Measurements from ENCODE around the gene LRBA.

LRBA gene

DNA sequence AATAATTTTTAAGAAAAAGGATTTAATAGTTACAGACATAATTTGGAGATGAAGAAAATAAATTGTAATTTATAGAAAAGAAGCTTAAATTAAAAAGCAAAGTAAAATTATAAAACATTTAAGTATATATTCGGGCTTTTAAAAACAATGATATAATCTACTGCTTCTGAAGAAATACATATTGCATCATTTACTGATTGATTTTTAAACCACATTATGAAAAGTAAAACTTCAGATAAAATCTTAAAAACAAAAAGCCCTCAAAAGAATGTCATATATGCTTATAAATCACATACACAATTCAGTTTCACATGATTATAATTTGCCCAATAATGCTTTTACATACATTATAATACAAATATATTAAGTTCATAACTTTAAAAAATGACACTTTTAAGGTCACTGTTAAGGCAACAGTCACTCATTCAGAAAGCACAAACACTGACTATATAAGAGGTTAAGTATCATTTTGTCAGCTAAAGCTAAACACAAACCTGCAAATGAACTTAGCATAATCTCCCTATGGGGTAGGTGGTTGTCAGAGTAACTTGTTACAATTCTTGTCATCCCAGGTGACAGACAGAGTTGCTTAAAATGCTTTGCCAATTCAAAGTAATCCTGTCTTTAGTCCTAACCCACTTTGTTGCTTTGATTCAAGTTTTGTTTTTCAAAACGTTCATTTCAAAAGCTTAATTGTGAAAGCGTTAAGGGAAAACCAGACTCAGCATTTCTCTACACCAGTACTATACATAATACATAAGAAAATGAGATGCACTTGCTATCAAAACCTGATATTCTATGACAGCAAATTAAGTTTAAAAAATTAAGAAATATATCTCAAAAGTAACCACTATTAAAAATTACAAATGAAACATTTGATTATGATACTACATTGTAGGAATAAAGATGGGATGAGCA, 523.7 kb downstream of the LRBA start:
- Histone ChIP-seq H3K36me3 (ENCODE audit: control insufficient read depth, insufficient read depth, low read length) (no peaks in the 10 kb centered on the region), H3K9me3 (ENCODE audit: control insufficient read depth, insufficient read depth, low read length) (no peaks in the 10 kb centered on the region), H3K4me1 (ENCODE audit: control insufficient read depth, insufficient read depth, low read length) (peaks cover 4% of the 10 kb centered on the region), H3K4me3 (ENCODE audit: low read depth, low read length) (no peak overlapping the region), H3K9ac (ENCODE audit: low read depth, low read length) (no peak overlapping the region), H3K27me3 (ENCODE audit: control insufficient read depth, insufficient read depth, low read length) (no peaks in the 10 kb centered on the region)

DNA sequence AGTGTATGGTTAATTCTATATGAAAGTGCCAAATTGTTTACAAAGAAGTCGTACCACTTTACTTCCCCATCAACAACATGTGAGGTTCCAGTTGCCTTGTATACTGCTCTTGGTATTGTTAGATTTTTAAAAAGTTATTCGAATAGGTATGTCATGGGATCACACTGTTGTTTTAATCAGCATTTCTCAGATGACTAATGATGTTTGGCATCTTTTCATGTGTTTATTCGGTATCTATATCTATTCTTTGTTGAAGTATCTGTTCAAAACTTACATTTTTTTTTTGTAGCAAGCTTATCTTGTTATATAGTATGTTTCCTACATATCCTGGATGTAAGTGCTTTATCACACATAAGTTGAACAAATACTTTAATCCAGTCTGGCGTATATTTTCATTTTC, 532.5 kb downstream of the LRBA start:
- no peak overlapping the region for H3K9ac ChIP-seq (ENCODE audit: low read depth, low read length)
- H3K27me3 ChIP-seq (ENCODE audit: control insufficient read depth, insufficient read depth, low read length), result no peaks in the 10 kb centered on the region
- no peaks in the 10 kb centered on the region for H3K36me3 ChIP-seq (ENCODE audit: control insufficient read depth, insufficient read depth, low read length)
- no peaks in the 10 kb centered on the region for H3K4me1 ChIP-seq (ENCODE audit: control insufficient read depth, insufficient read depth, low read length)
- no peaks in the 10 kb centered on the region for H3K9me3 ChIP-seq (ENCODE audit: control insufficient read depth, insufficient read depth, low read length)
- H3K4me3 ChIP-seq (ENCODE audit: low read depth, low read length), result no peak overlapping the region

DNA sequence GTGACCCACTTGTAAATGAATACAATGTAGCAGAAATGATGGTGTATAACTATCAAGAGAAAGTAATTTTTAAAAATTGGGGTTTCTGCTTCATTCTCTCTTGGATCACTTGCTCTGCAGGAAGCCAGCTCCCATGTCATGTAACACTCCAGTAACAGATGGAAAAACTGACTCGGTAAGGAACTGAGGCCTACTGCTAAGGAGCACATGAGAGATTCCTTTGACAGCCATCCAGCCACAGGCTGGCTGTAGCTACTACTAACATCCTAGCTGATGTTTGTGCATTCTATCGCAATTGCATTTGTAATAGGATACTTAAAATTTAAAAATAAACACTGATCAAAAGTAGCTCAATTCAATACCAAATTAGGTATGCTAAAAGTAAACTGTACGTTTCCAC, 535.4 kb downstream of the LRBA start:
- H3K9me3 ChIP-seq (ENCODE audit: control insufficient read depth, insufficient read depth, low read length), result no peaks in the 10 kb centered on the region
- no peak overlapping the region for H3K9ac ChIP-seq (ENCODE audit: low read depth, low read length)
- no peaks in the 10 kb centered on the region for H3K27me3 ChIP-seq (ENCODE audit: control insufficient read depth, insufficient read depth, low read length)
- no peak overlapping the region for H3K4me3 ChIP-seq (ENCODE audit: low read depth, low read length)
- H3K4me1 ChIP-seq (ENCODE audit: control insufficient read depth, insufficient read depth, low read length), result no peaks in the 10 kb centered on the region
- H3K36me3 ChIP-seq (ENCODE audit: control insufficient read depth, insufficient read depth, low read length), result no peaks in the 10 kb centered on the region

DNA sequence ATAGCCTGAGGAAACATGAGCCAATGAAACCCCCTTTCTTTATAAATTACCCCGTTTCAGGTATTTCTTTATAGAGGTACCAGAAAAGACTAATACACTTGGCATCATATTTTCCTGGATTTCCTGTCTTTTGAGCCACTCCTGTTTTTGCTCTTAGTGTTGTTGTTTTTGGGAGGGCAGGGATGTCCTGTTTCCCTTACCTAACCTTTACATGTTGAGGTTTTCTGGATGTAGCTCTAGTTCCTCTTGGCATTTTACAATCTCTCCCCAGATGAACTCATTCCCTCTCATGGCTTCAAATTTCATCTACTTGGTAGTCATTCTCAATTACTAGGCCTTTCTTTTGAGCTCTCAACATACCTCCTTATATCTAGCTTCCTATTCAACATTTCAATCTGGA, 537.2 kb downstream of the LRBA start:
- Histone ChIP-seq H3K4me3 (ENCODE audit: low read depth, low read length) (no peak overlapping the region), H3K9ac (ENCODE audit: low read depth, low read length) (no peak overlapping the region), H3K27me3 (ENCODE audit: control insufficient read depth, insufficient read depth, low read length) (no peaks in the 10 kb centered on the region), H3K9me3 (ENCODE audit: control insufficient read depth, insufficient read depth, low read length) (no peaks in the 10 kb centered on the region), H3K4me1 (ENCODE audit: control insufficient read depth, insufficient read depth, low read length) (no peaks in the 10 kb centered on the region), H3K36me3 (ENCODE audit: control insufficient read depth, insufficient read depth, low read length) (no peaks in the 10 kb centered on the region)

DNA sequence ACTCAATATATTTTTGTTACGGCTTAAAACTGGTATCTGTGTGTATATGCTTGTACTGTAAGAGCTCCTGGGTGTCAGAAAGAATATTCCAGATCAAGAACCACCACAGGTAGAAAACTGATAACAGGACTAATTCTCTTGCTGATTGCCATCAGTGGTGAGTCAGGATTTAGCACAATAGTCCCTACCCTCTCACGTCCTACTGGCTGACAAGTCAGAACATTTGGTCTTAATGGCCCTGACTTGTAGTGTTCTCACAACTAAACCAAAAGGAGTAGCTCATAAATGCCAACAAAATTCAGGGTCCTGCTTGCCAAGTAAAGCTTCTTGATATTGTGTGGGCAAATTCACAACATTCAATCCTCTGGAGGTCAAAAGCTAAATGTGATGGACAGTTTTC, 538.3 kb downstream of the LRBA start:
- H3K27me3 ChIP-seq (ENCODE audit: control insufficient read depth, insufficient read depth, low read length), result no peaks in the 10 kb centered on the region
- H3K9me3 ChIP-seq (ENCODE audit: control insufficient read depth, insufficient read depth, low read length), result no peaks in the 10 kb centered on the region
- no peak overlapping the region for H3K9ac ChIP-seq (ENCODE audit: low read depth, low read length)
- no peaks in the 10 kb centered on the region for H3K36me3 ChIP-seq (ENCODE audit: control insufficient read depth, insufficient read depth, low read length)
- no peak overlapping the region for H3K4me3 ChIP-seq (ENCODE audit: low read depth, low read length)
- H3K4me1 ChIP-seq (ENCODE audit: control insufficient read depth, insufficient read depth, low read length), result no peaks in the 10 kb centered on the region

DNA sequence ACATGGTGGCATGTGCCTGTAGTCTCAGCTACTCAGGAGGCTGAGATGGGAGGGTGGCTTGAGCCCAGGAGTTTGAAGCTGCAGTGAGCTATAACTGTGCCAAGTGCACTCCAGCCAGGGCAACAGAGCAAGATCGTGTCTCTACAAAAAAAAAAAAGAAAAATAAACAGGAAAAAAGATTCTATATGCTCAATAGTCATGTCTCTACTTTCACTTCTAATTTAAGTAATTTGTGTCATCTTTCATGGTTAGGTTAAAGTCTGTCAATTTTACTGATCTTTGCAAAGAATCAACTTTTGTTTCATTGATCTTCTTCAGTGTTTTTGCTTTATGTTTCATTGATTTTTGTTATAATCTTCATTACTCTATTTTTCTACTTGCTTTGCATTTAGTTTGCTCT, 539.3 kb downstream of the LRBA start:
- no peak overlapping the region for H3K9ac ChIP-seq (ENCODE audit: low read depth, low read length)
- H3K4me1 ChIP-seq (ENCODE audit: control insufficient read depth, insufficient read depth, low read length), result no peaks in the 10 kb centered on the region
- H3K9me3 ChIP-seq (ENCODE audit: control insufficient read depth, insufficient read depth, low read length), result no peaks in the 10 kb centered on the region
- H3K4me3 ChIP-seq (ENCODE audit: low read depth, low read length), result no peak overlapping the region
- H3K27me3 ChIP-seq (ENCODE audit: control insufficient read depth, insufficient read depth, low read length), result no peaks in the 10 kb centered on the region
- H3K36me3 ChIP-seq (ENCODE audit: control insufficient read depth, insufficient read depth, low read length), result no peaks in the 10 kb centered on the region

DNA sequence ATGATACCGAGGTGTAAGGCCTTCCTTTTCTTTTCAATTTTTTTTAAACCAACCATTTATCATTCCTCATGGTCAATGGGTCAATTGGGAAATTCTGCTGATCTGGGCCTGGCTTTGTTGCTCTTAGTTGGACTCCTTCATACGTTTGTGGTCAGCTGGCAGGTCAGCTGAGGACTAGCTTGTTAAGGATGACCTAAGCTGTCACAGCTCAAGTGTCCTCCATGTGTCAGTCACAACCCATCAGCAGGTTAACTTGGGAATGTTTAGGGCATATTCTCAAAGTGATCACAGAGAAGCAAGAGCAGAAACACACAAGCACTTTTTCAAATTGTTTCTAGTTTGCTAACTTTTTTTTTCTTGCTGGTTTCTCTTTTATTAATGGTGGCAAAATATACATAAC, 550.6 kb downstream of the LRBA start:
- no peaks in the 10 kb centered on the region for H3K9me3 ChIP-seq (ENCODE audit: control insufficient read depth, insufficient read depth, low read length)

DNA sequence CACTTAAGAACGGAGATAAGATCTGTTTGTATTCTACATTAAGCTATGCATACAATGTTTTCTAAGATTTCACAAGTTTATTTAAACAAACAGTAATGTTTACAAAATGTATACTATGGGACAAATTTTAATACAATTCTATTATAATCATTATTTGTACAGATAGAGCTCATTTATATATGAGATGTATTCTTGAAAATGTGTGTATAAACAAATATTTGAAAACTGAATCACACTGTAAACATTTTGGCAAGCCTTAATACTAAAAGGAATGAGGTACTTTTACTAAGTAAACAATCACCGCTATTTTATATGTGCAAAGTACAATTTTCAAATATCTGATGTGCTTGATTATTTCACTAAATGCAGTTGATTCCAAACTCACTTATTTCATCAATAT, 552.3 kb downstream of the LRBA start:
- H3K9me3 ChIP-seq (ENCODE audit: control insufficient read depth, insufficient read depth, low read length), result no peaks in the 10 kb centered on the region
- no peaks in the 10 kb centered on the region for H3K4me1 ChIP-seq (ENCODE audit: control insufficient read depth, insufficient read depth, low read length)
- H3K9ac ChIP-seq (ENCODE audit: low read depth, low read length), result no peak overlapping the region
- H3K27me3 ChIP-seq (ENCODE audit: control insufficient read depth, insufficient read depth, low read length), result no peaks in the 10 kb centered on the region
- no peak overlapping the region for H3K4me3 ChIP-seq (ENCODE audit: low read depth, low read length)
- H3K36me3 ChIP-seq (ENCODE audit: control insufficient read depth, insufficient read depth, low read length), result no peaks in the 10 kb centered on the region

More for the DNA sequence above, 550.6 kb downstream of the LRBA start:
- Histone ChIP-seq H3K4me1 (ENCODE audit: control insufficient read depth, insufficient read depth, low read length) (no peaks in the 10 kb centered on the region), H3K4me3 (ENCODE audit: low read depth, low read length) (no peak overlapping the region), H3K9ac (ENCODE audit: low read depth, low read length) (no peak overlapping the region), H3K36me3 (ENCODE audit: control insufficient read depth, insufficient read depth, low read length) (no peaks in the 10 kb centered on the region), H3K27me3 (ENCODE audit: control insufficient read depth, insufficient read depth, low read length) (no peaks in the 10 kb centered on the region)

DNA sequence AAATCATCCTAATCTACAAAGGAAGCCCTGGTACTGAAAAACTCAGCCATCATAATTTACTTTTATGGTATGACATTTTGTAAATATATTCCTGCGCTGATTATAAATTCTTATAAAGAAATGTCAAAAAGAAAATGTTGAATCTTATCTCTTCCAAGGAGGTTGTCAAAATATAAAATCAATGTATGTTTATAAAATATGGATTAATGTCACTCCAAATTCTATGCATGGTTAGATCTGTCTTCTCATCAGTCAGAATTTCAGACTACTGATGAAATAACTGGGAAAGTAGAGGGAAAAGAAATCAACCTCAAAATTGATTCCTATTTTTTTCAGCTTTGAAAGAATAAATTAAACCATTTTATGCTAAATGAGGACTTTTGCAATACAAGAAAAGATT, 553.1 kb downstream of the LRBA start:
- H3K27me3 ChIP-seq (ENCODE audit: control insufficient read depth, insufficient read depth, low read length), result no peaks in the 10 kb centered on the region
- no peak overlapping the region for H3K9ac ChIP-seq (ENCODE audit: low read depth, low read length)
- no peaks in the 10 kb centered on the region for H3K4me1 ChIP-seq (ENCODE audit: control insufficient read depth, insufficient read depth, low read length)
- H3K9me3 ChIP-seq (ENCODE audit: control insufficient read depth, insufficient read depth, low read length), result no peaks in the 10 kb centered on the region
- H3K4me3 ChIP-seq (ENCODE audit: low read depth, low read length), result no peak overlapping the region
- H3K36me3 ChIP-seq (ENCODE audit: control insufficient read depth, insufficient read depth, low read length), result no peaks in the 10 kb centered on the region

DNA sequence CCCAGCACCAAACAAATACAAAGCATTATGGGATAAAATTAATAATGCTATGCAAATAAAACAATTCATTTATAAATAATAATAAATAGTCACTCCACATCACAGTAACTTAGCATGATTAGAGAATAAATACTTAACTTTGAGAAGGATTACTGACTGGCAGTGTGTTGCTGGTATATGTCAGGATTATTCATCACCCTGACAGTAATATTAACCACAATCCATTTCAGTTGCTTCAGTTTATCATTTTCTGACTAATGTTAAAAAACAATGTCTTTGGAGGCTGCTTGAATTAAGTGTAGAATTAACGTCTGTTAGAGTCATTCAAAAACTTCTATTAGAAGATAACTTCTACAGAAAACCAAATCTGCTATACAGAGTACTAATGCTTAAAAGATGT, 557.3 kb downstream of the LRBA start:
- Histone ChIP-seq H3K27me3 (ENCODE audit: control insufficient read depth, insufficient read depth, low read length) (no peaks in the 10 kb centered on the region), H3K9ac (ENCODE audit: low read depth, low read length) (no peak overlapping the region), H3K36me3 (ENCODE audit: control insufficient read depth, insufficient read depth, low read length) (no peaks in the 10 kb centered on the region), H3K9me3 (ENCODE audit: control insufficient read depth, insufficient read depth, low read length) (no peaks in the 10 kb centered on the region), H3K4me3 (ENCODE audit: low read depth, low read length) (no peak overlapping the region), H3K4me1 (ENCODE audit: control insufficient read depth, insufficient read depth, low read length) (no peaks in the 10 kb centered on the region)

DNA sequence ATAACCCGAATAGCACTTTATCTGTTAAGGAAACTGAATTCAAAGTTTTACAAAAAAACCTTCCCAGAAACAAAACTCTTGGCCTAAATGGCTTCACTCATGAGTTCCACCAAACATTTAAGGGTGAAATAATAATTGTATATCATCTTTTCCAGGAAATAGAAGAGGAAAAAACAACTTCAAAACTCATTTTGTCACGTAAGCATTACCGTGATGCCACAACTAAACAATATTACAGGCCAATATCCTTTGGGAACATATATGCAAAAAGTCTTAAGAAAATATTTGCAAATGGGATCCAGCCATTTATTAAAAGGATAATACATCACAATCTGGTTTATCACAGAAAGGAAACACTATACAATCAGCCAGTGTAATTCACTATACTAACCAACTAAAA, 563.2 kb downstream of the LRBA start:
- Histone ChIP-seq H3K4me1 (ENCODE audit: control insufficient read depth, insufficient read depth, low read length) (no peaks in the 10 kb centered on the region), H3K9me3 (ENCODE audit: control insufficient read depth, insufficient read depth, low read length) (no peaks in the 10 kb centered on the region), H3K9ac (ENCODE audit: low read depth, low read length) (no peak overlapping the region), H3K27me3 (ENCODE audit: control insufficient read depth, insufficient read depth, low read length) (no peaks in the 10 kb centered on the region), H3K4me3 (ENCODE audit: low read depth, low read length) (no peak overlapping the region), H3K36me3 (ENCODE audit: control insufficient read depth, insufficient read depth, low read length) (no peaks in the 10 kb centered on the region)

DNA sequence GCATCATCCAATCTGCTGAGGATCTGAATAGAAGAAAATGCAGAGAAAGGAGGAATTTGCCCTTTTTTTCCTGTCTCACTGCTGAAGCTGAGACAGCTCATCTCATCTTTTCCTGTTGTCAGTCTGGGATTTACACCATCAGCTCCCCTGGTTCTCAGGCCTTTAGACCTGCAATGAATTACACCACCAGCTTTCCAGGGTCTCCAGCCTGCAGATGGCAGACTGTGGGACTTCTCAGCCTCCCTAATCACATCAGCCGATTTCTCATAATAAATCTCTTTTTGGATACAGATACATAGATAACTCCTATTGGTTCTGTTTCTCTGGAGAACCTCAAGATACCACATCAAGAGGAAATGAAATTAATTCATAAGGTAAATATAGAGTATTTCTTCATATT, 567.7 kb downstream of the LRBA start:
- H3K4me1 ChIP-seq (ENCODE audit: control insufficient read depth, insufficient read depth, low read length), result no peaks in the 10 kb centered on the region
- no peaks in the 10 kb centered on the region for H3K36me3 ChIP-seq (ENCODE audit: control insufficient read depth, insufficient read depth, low read length)
- no peaks in the 10 kb centered on the region for H3K27me3 ChIP-seq (ENCODE audit: control insufficient read depth, insufficient read depth, low read length)
- H3K9ac ChIP-seq (ENCODE audit: low read depth, low read length), result no peak overlapping the region
- no peak overlapping the region for H3K4me3 ChIP-seq (ENCODE audit: low read depth, low read length)
- H3K9me3 ChIP-seq (ENCODE audit: control insufficient read depth, insufficient read depth, low read length), result no peaks in the 10 kb centered on the region

Data from iPS-15b (cell line).